ENCODE results near the gene WDR3.

DNA sequence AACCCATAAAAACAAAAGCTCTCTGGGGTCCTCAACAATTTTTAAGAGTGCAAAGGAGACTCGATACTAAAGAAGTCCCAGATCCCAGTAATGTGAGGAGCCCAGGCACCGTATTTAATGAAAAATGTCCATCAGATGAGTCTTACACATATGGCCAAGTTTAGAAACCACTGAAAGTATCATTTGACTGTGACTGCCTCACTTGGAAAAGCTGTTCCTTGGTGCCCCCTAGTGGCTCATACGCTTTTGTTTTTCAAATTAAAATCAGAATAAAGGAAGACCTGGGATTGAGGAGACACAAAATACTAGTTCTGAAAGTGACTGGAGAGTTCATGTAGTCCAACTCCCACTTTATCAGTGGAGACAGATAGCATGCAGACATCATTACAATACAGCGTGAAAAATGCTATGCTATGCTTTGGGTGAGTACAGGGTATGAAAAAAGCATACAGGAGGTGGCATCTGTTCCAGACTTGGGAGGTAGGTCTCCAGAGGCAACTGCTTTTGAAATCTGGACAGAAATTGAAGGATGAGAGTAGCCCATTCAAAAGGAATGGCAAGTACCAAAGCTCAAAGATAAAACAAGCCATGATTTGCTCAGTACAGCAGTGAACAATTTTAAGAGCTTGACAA is 33.9 kb upstream of the WDR3 start:
- TF ChIP-seq EP300 (IDR thresholded peaks at IDR 0.05; ENCODE audit: borderline replicate concordance), result no peak
- no peak for TF ChIP-seq YY1 (IDR thresholded peaks at IDR 0.05; ENCODE audit: low read depth)
- TF ChIP-seq EGR1 (IDR thresholded peaks at IDR 0.05), result no peak
- TF ChIP-seq, protein P1, sequence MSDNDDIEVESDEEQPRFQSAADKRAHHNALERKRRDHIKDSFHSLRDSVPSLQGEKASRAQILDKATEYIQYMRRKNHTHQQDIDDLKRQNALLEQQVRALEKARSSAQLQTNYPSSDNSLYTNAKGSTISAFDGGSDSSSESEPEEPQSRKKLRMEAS (IDR thresholded peaks at IDR 0.05), result no peak
- TF ChIP-seq, protein P2, sequence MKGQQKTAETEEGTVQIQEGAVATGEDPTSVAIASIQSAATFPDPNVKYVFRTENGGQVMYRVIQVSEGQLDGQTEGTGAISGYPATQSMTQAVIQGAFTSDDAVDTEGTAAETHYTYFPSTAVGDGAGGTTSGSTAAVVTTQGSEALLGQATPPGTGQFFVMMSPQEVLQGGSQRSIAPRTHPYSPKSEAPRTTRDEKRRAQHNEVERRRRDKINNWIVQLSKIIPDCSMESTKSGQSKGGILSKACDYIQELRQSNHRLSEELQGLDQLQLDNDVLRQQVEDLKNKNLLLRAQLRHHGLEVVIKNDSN (IDR thresholded peaks at IDR 0.05), result no peak
- TF ChIP-seq NFIC (IDR thresholded peaks at IDR 0.05), result no peak
- no peak for TF ChIP-seq CEBPB (IDR thresholded peaks at IDR 0.05)
- no peak for TF ChIP-seq CREB1 (IDR thresholded peaks at IDR 0.05; ENCODE audit: low read depth)
- TF ChIP-seq TEAD4 (IDR thresholded peaks at IDR 0.05), result no peak
- TF ChIP-seq, protein P3, sequence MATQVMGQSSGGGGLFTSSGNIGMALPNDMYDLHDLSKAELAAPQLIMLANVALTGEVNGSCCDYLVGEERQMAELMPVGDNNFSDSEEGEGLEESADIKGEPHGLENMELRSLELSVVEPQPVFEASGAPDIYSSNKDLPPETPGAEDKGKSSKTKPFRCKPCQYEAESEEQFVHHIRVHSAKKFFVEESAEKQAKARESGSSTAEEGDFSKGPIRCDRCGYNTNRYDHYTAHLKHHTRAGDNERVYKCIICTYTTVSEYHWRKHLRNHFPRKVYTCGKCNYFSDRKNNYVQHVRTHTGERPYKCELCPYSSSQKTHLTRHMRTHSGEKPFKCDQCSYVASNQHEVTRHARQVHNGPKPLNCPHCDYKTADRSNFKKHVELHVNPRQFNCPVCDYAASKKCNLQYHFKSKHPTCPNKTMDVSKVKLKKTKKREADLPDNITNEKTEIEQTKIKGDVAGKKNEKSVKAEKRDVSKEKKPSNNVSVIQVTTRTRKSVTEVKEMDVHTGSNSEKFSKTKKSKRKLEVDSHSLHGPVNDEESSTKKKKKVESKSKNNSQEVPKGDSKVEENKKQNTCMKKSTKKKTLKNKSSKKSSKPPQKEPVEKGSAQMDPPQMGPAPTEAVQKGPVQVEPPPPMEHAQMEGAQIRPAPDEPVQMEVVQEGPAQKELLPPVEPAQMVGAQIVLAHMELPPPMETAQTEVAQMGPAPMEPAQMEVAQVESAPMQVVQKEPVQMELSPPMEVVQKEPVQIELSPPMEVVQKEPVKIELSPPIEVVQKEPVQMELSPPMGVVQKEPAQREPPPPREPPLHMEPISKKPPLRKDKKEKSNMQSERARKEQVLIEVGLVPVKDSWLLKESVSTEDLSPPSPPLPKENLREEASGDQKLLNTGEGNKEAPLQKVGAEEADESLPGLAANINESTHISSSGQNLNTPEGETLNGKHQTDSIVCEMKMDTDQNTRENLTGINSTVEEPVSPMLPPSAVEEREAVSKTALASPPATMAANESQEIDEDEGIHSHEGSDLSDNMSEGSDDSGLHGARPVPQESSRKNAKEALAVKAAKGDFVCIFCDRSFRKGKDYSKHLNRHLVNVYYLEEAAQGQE (IDR thresholded peaks at IDR 0.05; ENCODE audit: low read depth), result no peak
- peak; percentile 62 for TF ChIP-seq RAD21 (IDR thresholded peaks at IDR 0.05; ENCODE audit: low read depth)
